HG02852 (cell line): ENCODE measurements around the gene CKMT2.

Source experiments
- ATAC-seq: cut with Tn5 transposase; IDR thresholded peaks from one replicate; pipeline ENCODE4 v1.9.1; 2021; ENCODE audit warnings: mild to moderate bottlenecking, moderate library complexity; ENCODE audit not compliant: unreplicated experiment

Gene CKMT2

DNA sequence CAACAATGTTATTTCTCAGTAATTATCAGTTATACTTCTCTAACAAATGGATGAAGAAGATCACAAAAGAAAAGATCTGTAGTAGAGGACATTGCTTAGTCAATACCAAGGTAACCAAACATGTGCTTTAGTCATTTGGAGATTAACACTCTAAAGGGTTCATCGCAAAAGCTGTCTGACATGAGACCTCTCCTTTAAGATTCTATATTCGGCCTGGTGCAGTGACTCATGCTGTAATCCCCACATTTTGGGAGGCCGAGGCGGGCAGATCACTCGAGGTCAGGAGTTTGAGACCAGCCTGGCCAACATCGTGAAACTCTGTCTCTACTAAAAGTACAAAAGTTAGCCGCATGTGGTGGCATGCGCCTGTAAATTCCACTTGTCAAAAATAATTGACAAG lies 18.3 kb upstream of the CKMT2 start:
- ATAC-seq = no peak

DNA sequence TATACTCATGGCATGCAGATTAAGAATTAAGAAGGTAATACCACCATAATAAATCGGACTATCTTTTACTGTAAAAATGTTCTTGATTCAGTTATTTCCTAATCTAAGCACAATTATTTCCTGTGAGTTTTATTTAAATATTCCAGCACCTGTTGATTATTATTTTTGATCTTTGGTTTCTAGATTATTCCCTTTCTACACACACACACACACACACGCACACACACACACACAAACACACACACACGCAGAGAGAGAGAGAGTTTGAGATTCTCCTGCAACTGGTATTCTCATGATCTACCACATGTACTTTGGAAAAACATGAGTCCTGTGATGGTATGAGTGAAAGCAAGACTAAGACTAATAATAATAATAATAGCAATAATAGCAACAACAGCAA lies 17.0 kb upstream of the CKMT2 start:
- ATAC-seq = no peak

DNA sequence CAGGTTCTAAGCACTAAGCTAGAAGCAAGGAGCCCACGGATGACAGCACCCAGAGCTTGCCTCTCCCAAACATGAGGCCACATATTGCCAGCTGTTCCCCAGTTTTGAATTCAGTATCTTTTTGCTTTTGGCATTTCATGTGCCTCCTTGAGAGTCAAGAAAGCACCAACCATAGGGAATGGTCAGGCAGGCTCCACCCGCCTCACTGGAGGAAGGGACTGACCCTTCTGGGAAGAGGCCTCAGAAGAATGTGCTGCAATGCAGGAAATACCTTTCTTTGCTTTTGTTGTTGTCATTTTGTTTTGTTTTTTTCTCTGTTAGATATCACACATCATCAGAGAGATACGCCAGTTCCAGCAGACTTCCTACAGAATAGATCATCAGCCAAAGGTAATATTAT lies 13.7 kb upstream of the CKMT2 start:
- no peak for ATAC-seq

DNA sequence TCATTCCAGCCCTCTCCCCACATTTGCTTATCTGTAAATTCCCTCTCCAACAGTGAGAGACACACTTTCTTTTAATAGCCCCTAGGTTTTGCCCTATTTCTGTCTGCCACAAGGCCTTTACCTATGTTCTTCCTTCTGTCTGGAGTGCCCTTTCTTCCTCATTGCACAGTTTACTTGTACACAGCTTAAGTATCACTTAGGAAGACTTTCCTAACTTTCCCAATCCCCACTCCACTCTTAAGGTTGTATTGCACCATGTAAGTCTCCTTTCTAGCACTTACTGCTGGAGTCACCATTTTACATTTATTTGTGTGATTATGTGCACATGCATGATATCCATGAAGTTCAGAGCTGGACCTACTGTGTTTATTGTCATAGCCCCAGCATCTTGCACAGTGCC lies 10.8 kb upstream of the CKMT2 start:
- no peak for ATAC-seq

DNA sequence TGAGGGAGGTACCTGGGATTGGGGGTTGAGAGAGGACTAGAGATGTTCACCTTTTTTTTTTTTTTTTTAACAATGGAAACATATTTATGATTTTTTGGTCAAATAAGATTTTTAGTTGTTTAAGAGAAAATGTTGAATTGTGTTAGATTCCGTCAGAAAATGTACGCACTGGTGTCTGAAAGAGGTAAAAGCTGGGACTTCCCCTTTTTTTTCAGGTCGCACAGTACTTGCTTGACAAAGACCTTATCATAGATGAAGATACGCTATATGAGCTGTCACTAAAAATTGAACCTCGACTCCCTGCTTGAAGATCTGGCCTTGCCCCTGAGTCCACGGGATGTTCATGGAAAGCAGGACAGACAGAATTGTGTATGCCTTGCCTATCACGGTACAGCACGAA lies 7.7 kb upstream of the CKMT2 start:
- no peak for ATAC-seq

DNA sequence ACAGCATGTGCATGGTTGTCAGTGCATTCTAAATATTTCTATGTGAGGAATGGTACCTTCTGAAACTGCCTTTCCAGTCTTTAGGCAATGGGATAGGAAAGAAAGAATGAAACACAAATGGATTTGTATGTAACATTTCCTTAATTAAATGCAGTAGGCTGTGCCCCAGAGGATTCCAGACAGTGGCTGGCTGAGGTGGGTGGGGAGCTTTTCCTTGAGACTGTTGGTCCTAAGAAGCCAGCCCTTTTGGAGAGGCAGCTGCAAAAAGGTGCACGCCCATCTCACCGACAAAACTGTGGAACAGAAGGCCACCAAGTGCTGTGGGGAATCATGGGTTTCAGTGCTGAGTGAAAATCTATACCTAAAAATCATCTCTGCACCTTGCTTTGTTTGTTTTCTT lies 6.8 kb upstream of the CKMT2 start:
- no peak for ATAC-seq

DNA sequence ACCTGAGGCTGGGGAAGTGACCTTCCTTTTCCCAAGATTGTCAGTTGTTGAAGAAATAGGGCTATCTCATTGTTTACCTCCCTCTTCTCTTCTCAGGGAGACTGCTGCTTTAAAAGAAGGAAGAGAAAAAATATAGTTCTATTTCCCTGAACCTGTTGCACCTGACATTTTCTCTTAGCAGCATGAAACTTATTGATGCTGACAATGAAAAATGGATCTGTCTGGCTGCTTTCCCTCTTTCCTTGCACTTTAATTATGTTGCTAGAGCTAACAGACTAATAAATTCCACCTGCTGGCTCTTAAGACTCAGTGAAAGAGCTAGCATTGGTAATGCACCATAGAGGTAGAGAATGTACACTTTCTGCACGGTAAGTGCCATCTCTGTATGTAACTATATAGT lies 6.2 kb upstream of the CKMT2 start:
- no peak for ATAC-seq

DNA sequence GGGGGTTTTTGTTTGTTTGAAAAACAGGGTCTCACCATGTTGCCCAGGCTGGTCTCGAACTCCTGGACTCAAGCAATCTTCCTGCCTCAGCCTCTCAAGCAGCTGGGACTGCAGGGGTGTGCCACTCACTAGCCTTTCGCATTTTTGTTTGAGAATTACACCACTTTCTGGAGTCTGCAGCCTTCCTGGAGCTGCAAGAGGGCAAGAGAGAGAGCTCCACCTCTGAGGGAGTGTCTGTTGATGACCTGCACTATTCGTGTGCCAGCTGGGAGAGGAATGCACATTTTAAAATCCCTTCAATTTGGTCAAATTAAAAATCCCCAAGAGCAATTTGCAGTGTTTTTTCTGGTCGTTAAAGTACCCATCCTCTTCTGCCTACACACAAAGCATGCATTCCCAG lies 5.0 kb upstream of the CKMT2 start:
- no peak for ATAC-seq

DNA sequence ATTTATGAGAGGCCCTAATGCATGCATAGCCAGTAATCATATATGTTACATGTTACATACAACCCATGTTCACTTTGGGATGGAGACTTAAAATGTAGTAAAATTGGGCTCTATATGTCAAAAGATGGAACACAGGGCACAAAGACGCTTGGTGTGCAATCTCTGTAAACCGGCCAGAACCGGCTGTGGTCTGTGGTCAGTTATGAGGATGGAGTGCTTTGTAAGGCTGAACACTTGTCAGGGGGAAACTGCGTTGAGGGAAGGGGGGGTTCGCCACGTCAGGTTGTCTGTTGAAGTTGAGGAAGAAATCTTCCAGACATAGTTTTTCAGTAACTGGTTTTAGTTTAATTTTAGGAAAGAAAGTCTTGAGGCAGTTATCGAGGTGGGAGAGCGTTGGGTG lies 2.7 kb upstream of the CKMT2 start:
- no peak for ATAC-seq

DNA sequence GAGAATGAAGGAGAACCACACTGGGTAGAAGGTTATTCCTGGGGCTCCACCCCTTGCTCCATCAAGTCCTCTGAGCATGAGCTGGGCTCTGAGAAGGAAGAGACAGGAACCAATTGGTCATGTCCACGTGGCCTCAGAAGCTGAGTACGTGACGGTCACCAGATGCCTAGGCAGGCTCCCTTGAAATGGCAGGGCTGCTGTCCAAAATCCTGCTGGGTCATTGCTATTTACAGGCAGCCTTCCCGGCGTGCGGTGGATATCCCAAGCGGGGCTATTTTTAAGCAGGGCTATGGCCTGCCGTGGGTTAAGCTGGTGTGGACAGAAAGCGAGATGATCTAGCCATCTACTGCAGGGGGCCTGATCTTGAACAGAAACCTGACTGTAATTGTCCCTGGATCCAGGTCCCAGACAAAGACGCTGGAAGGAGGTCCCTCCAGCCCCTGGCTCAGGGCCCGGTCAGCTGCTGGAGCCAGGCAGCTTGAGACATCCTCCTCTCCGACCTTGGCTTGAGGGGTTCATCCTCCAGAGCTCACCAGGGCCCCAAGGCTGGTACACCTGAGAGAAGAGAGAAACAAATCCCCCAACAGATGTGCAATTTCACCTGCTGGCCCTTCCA lies 550 bp upstream of the CKMT2 start:
- ATAC-seq = no peak

DNA sequence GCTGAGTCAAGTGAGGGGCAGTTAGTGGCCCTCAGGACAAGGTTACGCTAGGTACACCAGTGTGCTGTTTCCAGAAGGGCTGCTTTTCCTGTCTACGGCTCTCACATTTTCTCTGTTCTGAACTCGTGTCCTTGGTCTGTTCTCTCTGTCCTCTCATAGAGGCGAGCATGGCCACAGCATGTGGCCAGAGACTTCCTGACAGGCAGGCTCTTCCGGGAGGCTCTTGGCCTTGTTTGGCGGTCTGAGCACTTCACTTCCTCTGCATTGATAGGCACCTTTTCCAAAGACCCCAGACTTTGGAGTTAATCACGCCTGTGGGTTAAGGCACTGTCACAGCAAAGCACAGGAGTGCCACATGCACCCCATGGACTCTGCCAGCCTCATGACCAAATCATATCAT lies 1.2 kb downstream of the CKMT2 start:
- ATAC-seq = no peak

DNA sequence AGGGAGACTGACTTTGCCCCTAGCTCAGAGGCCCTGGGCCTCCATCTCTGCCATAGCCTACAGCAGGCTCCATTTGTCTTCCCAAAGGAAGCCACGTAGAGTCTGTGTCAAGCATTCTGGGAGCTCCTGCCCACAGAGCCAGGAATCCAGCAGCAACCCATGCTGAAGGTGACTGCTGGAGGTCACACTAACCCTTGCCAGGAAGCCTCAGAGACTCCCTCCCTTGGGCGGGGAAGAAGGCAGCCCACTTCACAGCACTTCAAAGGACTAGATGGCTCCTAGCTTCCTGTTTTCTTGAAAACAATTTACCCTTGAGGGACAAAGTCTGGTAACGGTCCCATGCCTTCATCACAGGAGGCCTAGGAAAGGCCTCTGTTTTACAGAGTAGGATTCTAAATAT lies 1.7 kb downstream of the CKMT2 start:
- ATAC-seq = no peak

DNA sequence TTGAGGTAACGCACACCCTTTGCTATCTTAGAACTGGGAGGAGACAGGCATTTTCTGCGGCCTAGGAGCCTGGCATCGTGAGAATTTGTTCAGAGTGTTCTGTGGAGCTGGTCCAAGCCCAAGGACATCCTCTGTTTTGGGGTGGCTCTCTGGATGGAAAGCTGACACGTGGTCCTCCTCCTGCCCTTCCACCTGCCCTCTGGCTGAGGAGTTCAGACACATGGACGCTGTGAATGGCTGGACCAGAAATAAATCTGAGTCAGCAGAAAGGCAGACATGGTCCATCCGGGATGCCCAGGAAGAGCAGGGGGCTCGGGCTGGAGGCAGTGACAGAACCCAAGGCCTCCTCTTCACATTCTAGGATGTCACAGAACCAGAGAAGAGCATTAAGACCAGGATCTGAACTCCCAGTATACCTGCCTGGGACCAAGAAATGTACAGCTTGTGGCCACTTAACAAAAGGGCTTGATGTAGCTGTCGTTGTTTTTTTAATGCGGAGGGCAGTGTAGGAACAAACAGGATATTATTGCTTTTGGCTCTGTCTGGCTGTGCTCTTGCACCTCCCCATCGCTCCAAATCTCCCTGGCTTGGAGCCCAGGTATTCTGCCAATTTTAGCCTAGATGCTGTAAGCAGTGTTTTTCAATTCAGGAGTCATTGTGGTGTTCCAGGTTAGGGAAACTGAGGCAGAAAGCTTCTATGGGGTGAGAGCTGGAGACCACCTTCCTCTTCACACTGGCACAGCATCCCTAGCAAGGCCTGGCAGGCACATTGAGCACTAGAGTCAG lies 2.4 kb downstream of the CKMT2 start:
- ATAC-seq = no peak

DNA sequence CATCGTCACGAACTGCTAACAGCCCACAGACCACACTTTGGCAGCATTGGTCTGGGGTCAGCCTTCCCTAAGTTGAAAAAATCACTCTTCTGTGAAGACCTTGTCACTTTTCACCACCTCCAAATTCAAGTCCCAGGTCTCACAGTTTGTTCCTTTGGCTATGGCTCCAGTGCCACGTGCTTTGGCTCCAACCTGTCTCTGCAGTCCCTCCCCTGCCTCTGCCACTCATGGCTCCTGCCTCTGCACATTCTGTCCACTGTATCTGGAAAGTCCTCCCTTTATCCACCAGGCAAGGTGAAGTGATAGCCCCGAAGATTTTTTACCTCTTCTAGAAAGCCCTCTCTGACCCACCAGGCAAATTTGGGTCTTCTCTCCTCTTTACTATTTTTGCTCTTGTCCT lies 5.3 kb downstream of the CKMT2 start:
- no peak for ATAC-seq

DNA sequence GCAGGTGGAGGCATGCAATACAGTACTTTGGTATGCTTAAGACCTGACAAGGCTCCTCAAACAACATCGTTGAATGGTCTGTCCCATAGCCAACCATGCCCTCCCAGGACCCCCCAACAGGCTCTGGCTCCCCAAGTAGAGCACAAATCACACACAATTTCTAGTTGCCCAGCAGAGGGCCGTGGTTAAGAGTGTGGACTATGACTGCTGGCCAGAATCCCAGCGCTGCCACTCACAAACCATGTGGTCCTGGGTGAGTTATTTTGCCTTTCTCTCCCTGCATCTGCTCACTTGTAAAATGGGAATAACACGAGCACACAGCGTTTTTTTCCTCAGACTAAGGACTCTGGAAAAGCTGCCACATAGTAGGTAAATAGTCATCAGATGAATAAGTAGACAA lies 6.5 kb downstream of the CKMT2 start:
- no peak for ATAC-seq

DNA sequence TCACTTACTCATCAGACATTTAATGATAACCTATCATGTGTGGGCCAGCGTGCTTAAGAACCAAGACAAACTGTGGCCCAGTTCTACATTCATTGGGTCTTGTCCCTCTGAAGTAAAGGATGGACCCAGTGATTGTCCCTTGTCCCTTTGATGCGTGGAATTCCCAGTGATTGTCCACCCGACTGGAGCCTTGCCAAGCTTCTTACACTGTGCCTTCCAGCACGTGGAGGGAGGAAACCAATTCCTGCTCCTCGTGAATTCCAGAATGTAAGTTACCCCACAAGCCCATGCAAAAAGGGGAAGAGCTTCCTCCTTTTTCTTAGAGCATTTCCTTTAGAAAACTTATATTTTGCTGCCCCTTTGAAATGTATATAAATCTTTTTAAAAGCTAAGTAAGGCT lies 7.9 kb downstream of the CKMT2 start:
- ATAC-seq = no peak

DNA sequence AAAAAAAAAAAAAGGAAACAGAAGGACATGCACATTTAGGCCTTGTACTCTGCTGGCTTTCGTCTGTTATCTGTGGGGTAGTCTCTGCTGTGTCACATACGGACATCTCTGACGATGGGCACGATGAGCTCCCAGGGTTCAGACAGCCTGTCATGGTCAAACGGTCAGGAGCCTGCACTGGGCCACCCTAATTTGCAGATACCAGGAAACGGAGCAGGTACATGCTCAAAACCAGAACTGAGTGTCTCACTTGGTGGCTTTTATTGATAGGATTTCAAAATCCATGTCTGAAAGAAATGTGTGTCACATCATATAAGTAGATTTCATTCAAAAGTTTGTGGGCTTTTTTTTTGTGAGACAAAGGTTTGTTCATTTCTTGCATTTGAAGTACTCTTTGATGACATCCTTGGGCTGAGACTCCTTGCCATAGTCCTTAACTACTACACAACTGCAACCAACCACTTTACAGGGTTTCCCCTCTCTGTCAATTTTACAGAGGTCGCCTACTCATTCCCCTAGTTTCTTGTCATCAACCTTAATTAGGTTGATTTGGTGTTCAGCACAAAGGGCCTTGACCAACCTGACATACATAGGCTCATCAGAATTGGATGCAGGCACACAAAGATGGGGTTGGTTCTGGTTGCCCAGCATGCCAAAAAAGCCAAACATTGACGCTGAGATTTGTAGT lies 9.0 kb downstream of the CKMT2 start:
- ATAC-seq = no peak

DNA sequence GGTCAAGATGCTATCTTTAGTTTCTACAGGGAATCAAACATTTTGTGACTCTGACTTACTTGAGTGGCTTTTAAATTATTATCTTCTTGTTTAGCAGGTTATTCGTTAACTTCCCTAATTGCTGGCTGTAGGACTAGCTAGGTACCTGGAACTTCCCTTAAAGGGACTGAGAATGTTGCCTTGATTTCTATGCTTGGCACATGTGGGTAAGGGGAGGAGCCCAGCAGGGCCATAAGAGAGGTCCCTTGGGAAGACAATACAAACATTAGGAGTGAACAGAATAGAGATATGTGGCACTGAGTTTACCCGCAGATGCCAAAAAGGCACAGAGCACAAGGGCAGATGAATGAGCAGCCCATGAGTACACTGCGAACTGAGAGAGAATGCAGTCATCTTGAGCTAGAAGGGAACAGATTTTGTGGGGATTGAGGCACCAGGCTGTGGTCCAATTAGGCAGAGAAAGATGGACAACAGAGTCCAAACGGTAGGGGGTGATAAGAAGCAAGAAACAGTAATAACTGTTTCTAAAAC lies 9.8 kb downstream of the CKMT2 start:
- no peak for ATAC-seq

DNA sequence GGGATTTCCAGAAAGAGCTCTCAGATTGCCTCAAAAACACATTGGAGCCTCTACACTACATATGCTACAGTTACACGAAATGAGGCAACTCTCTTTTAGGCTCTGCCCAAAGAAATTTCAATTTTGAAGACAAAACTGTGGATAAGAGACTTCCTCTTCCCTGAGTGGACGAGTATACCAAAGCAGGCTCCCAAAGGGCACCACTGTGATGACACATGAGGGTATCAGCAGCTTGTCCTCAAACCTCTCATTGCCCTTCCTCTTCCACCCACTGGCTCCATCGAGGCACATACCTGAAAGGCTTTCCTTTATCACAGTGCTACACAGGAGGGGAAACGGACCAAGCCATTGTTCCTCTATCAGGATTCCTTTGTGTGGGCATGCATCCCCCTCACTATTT lies 11.3 kb downstream of the CKMT2 start:
- ATAC-seq = no peak

DNA sequence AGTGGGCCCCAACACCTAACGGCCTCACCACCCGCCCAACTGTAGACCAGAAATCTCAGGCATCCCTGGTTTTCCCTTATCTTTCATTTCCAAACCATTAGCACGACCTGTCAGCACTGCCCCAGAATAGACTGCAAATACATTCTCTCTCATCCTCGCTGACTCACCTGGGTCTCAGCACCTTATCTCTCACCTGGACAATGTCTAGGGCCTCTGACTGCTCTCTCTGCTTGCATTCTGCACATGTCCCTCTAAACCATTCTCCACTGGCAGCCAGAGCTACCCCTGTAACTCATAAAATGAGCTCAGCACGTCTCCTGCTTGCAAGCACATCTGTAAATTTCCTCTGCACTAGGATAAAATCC lies 12.7 kb downstream of the CKMT2 start:
- ATAC-seq = no peak

DNA sequence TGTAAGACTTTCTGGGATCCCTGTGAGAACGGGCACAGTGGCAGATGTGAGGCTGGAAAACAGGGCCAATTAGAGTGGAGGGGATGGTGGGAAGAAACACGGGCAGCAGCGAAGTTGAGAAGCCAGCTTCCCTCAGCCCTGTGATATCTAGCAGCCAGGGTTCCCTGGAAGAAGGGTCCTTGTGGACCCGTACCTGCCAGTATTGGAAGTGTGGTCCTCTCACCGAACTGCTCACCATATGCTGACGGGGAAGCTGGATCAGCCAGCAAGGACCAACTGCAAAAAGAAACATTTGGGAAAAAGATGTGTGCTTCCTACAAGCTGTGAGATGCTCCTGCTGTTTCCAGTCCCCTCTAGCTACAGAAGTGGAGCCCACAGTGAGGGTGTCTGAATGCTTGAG lies 13.6 kb downstream of the CKMT2 start:
- ATAC-seq = no peak

DNA sequence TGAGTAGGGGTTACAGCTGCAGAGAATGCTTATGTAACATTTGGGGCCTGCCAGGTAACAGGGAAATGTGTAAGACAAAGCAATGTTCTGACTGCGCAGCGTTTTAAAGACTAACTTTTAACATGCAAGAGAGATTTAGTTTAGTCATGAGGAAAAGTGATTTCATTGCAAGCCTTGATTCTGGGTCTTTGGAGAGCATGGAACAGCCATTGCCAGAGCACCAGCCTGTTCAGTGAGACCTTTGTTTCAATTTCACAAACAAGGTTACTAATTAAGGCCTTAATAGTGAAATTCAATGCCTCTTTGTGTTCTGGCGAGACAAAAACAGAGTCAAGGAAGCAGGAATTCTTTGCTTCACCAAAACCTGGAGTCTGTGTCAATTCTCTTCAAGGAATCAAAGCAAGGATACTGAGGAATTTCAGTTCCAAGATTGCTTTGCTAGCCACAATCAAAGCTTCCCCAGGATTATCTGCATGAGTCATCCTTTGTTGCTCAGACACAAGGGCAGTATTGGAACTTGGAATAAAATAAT lies 14.4 kb downstream of the CKMT2 start:
- no peak for ATAC-seq
